ENCODE data around the gene B4GAT1. TPM values are rescaled to one million over a fixed set of nuclear protein-coding genes. Genes with fewer than 3 reads are reported as not detected.

B4GAT1 gene
- total and polyA plus RNA-seq, 2 of the 13 experiments (the other 11 are each of a cell fraction or from before 2014, with no cell fraction given), result 40.4 to 109 TPM

- 0 out of 2 replicates have a peak, but pooled peaks have one; percentile 31 for TF ChIP-seq ZNF616 (CRISPR knock-in tag; IDR thresholded peaks at IDR 0.05; ENCODE audit: low read depth)
- 0 out of 2 replicates have a peak, but pooled peaks have one; percentile 41 for TF ChIP-seq IRX3 (CRISPR knock-in tag; IDR thresholded peaks at IDR 0.05; ENCODE audit: borderline replicate concordance, low read depth)
- no peak for TF ChIP-seq SYNCRIP (IDR thresholded peaks at IDR 0.05; ENCODE audit: insufficient read depth, low read depth, low read length)
- TF ChIP-seq SOX13 (IDR thresholded peaks at IDR 0.05), result no peak
- no peak; a peak in 1 of 4 replicates for TF ChIP-seq SOX13 (CRISPR knock-in tag; conservative IDR thresholded peaks at IDR 0.05 in 1 of 2, IDR thresholded peaks at IDR 0.05 in 1 of 2)
- TF ChIP-seq ZNF788 (CRISPR knock-in tag; IDR thresholded peaks at IDR 0.05; ENCODE audit: borderline replicate concordance), result peak; percentile 68; the same call in 1 of the 2 replicates
- no peak for TF ChIP-seq ZNF564 (CRISPR knock-in tag; IDR thresholded peaks at IDR 0.05)
- no peak for TF ChIP-seq MBNL3 (CRISPR knock-in tag; conservative IDR thresholded peaks at IDR 0.05)
- no peak for TF ChIP-seq ATF3 (CRISPR knock-in tag; IDR thresholded peaks at IDR 0.05)
- TF ChIP-seq UBTF (CRISPR knock-in tag; IDR thresholded peaks at IDR 0.05), result peak; percentile 46; the same call in 1 of the 2 replicates
- no peak for TF ChIP-seq ZBTB39 (CRISPR knock-in tag; IDR thresholded peaks at IDR 0.05)
- no peak for TF ChIP-seq E2F5 (CRISPR knock-in tag; conservative IDR thresholded peaks at IDR 0.05)
- TF ChIP-seq NAIF1 (CRISPR knock-in tag; IDR thresholded peaks at IDR 0.05; ENCODE audit: borderline replicate concordance), result no peak
- peak; percentile 78 for TF ChIP-seq ZNF777 (CRISPR knock-in tag; IDR thresholded peaks at IDR 0.05)
- no peak for TF ChIP-seq BHLHE40 (IDR thresholded peaks at IDR 0.05; ENCODE audit: low read length)
- no peak; the same call in 1 of the 2 replicates for TF ChIP-seq HOMEZ (CRISPR knock-in tag; IDR thresholded peaks at IDR 0.05; ENCODE audit: low read depth)
- TF ChIP-seq ERF (CRISPR knock-in tag; IDR thresholded peaks at IDR 0.05), result peak; percentile 67
- TF ChIP-seq ZNF775 (CRISPR knock-in tag; IDR thresholded peaks at IDR 0.05; ENCODE audit: borderline replicate concordance), result no peak
- TF ChIP-seq JUN (CRISPR knock-in tag; IDR thresholded peaks at IDR 0.05), result peak; percentile 68; the same call in 1 of the 2 replicates
- no peak for TF ChIP-seq TCF7L2 (IDR thresholded peaks at IDR 0.05; ENCODE audit: low read depth, low read length)
- no peak for TF ChIP-seq NCOA1 (CRISPR knock-in tag; IDR thresholded peaks at IDR 0.05)
- peak; percentile 79 for TF ChIP-seq SAP130 (CRISPR knock-in tag; IDR thresholded peaks at IDR 0.05; ENCODE audit: low read depth)
These were observed 35.4 kb downstream of the B4GAT1 start (continued) for GRCh38 chr11:66311965-66312548.
